CD4-positive, alpha-beta T cell treated with Interleukin-10 for 1 hour (primary cell): Measurements from ENCODE around the gene TRPM3.
"Not testable (repeated sequence)": the region's sequence is repeated elsewhere in the genome, so short reads cannot be mapped to it uniquely, and the experiment has no call there.

Source experiments
- DNase-seq: peaks from one replicate; pipeline ENCODE4 v3.0.0-alpha.2; 2020

TRPM3 gene

DNA sequence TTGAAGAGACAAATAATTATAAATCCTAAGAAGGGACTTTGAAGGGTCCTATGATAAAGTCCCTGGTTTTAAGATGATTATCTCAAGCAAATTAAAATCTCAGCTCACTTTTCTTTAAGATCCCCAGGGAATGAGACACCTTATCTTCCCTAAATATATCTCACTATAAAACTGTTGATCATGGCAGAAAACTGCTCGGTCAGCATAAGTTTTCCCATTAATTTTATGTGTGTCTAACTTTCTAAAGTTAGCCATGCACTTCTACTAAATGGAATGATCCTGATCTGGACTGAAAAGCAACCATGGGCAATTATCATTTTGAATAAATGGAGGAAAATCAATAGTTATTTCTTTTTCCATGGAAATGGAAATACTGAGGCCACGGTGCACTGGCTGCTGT is 314.5 kb downstream of the TRPM3 start:
- DNase-seq = no peak

DNA sequence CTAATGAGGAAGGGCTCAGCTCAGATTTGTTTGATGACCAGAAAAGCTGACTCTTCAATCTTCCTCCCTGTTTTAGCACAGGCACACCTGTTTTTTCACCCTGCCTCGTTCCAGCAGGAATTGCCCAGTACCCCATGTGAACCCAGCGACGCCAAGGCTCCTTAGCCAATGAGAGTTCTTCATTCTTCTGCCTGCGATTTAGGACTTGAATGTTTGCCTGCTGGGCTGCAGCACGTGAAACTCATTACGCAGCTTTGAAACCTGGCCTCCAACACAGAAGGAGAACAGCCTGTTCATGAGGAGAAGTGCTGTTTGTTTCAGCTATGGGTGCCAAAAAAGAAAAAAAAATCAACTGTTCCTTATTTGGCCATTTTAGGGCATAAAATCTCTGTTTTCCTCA is 315.5 kb downstream of the TRPM3 start:
- DNase-seq = no peak

DNA sequence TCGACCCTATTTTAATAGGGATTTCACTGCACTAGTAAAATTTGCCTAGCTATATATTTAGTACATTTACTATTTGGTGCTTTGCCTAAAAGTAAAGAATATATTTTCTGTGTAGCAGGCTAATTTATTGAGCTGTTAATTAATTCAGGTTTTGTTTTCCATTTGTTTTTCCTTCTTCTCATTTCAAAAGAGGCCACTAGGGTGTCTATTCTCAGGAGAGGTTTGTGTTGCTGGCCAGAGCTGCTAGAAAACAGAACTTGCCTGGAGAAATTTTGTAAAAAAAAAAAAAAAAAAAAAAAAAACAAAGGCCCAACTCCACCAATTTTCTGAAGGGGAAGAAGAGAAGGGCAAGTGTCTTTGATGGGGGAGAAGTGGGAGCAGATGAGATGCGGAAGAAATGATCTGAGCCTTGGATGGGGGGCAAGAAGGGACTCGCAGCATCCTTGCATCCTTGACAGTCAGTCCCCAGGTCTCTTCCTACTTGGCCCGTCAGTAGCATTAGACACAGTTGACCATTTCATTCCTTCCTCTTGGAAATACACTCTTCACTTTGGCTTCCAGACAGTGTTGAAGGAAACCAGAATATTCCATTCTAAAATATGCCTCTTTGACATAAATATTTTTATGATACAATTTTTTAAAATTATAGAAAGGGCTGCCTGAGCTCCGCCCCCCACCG is 318.5 kb downstream of the TRPM3 start:
- DNase-seq = no peak

DNA sequence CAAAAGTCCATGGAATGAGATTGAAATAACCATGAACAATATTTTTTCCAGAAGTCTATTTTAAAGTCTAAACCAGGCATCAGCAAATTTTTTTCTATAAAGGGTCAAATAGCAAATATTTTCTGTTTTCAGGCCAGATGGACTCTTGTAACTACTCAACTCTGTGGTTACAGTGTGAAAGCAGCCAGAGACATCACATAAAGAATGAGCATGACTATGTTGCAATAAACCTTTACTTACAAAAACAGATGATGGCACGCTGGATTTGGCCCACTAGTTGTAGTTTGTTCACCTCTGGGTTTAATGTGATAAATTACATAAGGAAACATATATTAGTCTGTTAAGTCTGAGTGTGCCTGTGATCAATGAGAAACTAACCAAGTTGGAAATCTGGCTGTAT is 319.2 kb downstream of the TRPM3 start:
- DNase-seq = no peak

DNA sequence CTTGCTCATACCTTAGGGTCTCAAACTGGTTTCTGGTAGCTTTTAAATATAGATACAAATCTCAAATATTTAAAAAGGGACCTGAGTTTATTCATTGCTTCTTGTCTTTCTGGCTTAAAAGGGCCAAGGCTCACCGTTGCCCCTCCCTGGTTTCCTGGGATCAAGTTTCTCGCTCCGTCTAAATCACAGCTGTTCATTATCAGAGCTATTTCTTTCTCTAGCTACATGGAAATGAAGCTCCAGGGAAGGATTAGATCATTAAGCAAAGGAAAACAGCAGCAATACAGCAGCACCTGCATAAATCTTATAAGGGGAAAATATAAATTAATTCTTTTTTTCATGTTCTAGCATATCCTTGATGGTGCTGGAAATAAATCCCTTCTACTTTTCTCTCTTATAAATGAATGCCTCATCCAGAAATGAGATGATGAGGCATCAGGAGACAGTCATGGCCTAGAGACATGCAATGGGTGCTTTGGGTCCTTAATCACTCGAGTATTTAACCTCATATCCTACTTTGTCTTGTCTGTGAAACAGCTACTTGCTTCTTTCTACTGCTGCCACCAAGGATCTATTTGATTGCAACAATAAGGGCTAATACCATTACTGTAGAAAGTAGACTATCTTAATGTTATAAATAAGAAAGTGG is 320.1 kb downstream of the TRPM3 start:
- DNase-seq = no peak

DNA sequence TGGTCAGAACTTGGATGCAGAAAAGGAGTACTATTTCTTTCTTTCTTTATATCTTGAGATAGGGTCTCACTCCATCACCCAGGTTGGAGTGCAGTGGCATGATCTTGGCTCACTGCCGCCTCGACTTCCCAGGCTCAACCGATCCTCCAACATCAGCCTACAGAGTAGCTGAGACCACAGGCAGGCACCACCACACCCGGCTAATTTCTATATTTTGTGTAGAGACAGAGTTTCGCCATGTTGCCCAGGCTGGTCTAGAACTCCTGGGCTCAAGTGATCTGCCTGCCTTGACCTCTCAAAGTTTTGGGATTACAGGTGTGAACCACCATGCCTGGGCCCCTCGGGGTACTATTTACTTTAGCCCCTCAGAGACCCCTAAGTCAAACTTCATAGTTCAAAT is 323.4 kb downstream of the TRPM3 start:
- DNase-seq = no peak

DNA sequence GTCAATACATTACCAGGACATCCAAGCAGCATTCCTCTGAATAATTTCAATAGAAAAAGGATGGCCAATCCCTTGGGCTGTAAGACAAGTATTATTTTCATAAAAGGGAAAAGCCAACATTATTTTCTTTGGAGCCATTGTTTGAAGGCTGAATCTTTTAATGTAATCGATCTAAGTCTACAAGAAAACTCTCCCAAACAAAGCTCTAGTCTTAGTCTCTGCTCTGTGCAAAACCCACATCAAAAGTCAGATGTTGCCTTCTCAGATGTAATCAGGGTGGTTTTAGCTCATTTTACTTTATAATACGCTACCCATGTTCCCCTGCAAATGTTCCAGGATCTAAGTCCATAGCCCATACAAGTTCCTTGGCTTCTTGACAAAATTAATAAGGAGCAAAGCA is 325.6 kb downstream of the TRPM3 start:
- DNase-seq = no peak

DNA sequence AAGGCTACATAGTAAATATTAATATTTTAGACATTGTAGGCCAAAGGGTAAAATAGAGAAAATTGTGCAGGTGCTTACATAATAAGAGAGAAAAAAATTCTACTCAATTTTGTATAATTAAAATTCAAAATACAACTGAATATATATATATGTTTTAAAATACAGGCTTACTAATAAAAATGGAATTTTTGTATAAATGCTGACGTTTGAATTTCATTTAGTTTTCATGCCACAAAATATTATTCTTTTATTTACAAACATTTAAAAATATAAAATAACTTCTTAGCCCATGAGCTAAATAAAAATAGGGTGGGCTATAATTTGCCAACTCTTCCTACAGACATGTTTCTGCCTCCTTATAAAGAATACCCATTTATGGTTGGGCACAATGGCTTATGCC is 328.6 kb downstream of the TRPM3 start:
- no peak for DNase-seq

DNA sequence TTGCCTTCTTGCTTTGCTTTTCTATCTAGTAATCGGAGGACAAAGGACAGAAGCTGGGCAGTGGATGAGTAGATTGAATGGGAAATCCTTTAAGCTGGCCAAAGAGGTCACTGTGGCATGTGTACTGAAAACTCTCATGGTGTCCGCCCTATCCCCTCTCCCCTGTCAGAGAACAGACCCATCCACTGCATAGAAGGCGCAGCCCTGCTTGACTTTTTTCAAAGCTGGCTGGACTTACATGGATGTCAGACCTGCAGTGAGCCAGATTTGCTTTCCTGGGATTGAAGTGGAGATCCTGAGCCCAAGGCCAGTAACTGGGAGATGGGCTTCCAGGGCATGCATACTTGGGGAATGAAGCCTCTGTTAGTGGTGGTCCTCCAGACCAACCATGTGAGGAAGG is 329.5 kb downstream of the TRPM3 start:
- no peak for DNase-seq

DNA sequence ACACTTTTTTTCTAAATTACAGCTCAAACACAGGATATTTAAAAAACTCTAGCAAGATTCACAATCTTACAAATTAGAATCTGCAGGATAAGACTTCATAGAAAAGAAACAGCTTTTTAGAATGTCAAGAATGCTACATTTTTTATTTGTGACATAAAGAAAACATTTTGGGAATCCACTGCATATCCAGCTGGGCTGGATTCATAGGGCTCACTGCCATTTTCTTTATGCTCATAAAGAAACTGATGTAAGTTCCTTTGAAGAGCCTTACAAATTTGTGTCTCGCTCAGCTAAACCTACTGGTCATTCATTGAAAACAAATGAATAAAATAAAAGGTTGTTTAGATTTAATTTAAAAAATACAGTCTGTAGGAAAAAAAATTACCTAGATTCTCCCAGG is 332.3 kb downstream of the TRPM3 start:
- no peak for DNase-seq

DNA sequence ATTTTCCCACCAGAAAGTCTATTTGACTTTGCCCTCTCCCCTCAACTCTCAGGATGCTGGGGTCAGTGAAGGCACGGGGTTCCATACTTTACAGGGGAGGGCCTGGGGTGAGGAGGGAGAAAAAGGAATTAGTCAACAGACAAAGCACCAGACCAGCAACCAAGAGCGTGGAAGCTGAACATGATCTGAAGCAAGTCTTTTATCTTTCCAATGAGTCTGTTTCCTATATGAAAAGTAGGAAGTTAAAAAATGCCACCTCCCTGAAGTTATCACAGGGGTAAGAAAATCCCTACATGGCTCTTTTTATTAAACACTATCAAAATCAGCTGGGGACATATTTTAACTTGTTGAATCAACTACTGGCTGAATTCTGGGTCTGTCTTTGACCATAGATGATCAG is 337.0 kb downstream of the TRPM3 start:
- no peak for DNase-seq

DNA sequence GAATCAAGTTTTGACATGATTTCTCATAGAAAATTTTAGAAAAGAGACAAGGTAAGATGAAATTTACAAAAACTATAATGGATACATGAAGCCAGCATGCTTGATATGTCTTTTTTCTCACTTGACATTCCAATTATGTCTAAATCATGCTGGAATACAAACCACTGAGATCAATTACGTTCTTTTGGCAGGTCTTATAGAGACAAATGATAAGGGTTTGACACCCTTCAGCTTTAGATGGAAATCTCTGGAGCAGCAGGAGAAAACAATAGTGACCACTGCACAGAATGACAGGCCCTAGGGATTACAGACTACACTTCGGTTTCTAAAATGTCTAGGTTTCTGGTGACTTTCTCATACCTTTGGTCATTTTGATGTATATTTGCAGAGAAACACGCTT is 342.9 kb downstream of the TRPM3 start:
- DNase-seq = no peak

DNA sequence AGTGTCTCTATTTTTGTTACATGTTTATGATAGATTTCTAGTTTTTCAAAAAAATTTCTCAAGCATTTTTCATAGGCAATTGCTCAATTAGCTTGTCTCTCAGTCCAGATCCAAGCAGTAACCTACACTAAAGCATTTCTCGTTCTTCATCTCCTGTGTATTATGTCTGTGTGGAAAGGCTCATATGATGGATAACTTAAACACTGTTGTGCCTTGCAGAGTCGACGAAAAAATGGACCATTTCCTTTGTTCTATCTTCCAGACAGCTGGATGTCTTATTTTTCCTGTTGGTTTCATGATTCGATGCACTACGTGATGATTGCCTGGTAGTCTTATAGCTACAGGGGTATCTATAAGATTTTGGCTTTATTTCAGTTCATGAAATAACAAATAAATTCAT is 347.8 kb downstream of the TRPM3 start:
- no peak for DNase-seq

DNA sequence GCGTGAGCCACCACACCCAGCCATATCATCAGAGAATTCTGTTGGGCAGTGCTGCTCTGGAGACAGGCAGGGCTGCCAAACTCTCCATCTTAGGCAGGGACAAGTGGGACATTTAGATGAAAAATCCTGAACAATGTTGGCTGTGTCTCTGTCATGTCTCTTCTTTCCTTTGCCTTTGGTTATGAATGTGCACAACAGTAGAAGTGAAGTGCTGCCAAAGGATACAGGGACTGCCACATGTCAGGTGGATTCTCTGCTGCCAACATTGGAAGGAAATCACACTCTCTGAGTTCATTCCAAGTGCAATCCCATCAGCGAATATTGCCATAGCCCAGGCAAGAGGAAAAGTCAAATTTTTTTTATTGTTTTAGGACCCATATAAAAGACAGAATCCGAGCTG is 348.8 kb downstream of the TRPM3 start:
- no peak for DNase-seq

DNA sequence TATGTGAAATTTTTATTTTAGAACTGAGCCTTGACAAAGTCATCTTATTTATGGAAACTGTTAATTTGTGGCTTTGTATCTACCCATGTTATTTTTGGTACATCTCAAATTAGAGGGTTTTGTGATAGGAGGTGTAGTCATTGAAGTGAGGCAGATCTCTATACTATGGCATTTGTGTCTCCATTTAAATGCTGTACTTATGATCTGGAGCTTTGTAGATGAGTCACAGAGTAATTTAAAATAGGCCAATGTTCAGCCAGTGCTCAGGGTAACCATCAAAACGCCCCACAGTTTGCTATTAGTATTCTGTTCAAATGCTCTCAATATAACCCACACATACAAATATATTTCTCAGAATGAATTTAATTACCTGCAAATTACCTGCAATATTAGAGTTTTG is 355.5 kb downstream of the TRPM3 start:
- DNase-seq = no peak

DNA sequence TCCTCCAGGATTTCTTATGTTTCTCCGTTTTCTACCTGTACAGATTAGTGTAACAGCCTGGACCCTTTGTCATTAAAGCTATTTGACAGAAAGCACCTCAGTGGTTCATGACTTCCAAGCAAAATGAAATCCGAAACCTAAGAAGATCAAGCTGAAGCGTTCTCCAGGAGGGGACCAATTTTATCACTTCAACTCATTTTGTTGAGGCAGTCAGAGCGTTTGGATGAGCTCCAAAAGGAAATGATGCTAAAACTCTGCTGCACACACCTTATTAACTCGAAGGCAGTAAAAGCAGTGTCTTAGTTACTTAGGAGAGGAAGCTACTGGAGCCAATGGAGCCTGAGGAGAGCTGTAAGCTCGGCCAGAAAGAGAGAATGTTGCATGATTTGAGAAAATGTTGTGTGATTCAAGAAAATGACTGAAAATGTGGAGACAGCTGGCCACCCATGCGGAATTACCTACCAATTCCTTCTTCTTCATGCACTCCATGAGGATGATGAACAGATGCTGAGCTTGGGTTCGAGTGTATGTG is 360.2 kb downstream of the TRPM3 start:
- no peak for DNase-seq

DNA sequence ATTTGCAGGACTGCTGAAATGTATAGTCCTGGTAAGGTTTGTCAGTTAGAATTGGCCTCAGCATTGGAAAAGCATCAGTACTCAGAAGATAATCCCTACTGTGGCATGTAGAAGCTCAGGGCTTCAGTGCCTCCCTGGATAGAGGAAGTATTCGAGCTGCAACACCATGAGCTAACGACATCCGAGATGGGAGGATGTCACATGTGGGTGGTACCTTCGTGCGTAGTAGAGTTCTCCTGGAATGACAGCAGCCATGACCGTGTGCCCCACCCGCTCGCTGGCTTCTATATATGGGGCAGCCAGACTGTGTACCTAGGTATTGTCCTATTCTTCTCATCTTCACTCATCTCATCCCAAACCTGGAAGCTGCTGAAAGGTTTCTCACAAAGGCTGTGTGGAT is 361.2 kb downstream of the TRPM3 start:
- no peak for DNase-seq

DNA sequence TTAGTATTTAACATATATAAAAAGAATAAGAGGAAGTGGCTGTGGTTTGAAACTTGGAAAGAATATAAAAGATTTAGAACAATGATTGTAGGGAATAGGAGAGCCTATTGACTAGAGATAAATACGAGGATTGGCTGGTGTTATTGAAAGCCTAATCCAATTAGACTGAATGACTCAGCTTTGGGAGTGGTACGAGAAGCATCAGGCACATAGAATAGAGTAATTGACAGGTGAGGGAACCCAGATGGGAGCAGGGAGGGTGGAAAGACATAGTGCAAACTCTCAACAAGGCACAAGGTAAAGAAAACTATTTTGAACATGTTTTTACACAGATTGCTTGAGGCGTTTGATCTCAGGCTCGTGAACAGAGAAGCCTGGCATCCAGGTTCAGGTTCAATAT is 368.1 kb downstream of the TRPM3 start:
- DNase-seq = no peak

DNA sequence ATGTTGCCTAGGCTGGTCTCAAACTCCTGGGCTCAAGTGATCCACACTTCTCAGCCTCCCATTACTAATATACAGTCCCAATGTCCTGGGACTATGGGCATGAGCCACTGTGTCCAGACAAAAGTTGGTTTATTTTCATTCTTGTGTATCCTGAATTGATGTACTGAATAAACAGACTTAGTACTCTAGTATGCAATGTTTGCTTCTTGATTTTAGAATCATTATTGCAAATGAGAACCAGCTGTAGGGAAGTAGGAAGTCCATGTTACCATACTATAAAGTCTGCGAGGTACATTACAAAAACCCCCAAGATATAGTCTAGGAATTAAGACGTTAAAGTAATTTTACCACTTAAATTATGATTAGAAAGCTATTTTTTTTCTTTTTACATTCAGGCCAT is 372.4 kb downstream of the TRPM3 start:
- no peak for DNase-seq

DNA sequence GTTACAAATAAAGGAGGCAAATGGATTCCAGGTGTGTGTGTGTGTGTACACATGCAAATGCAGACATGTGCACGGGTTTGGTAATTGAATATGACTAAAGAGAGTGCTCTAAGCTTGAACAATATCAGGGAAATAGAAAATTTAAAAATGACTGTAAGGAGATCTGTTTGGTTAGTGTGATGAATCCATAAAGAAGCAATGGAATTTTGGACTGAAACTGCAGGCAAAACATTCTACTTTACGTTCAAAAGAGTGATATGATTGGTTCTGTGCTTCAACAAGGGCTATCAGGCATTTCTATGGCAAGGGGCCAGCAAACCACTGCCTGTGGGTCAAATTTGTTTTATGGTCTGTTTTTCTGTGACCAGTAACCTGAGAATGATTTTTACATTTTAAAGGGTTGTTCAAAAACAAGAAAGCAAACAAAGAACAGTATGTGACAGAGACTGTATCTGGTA is 374.1 kb downstream of the TRPM3 start:
- no peak for DNase-seq

DNA sequence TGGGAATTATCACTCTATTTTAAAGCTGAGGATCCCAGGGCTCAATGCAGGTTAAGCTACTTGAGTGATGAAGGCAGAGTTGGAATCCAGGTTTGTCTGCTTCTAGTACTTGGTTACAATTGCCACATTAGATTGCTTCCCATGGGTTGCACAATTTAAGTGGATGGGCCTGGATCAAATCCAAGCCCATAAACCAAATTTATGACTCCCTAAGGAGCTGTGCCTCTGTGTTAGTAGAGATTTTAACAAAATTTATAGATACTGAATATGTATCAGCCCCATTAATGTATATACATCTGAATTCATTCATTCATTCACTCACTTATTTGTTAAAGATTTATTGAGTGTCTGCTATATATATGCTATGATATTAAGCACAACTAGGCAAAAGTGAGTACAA is 374.7 kb downstream of the TRPM3 start:
- no peak for DNase-seq

DNA sequence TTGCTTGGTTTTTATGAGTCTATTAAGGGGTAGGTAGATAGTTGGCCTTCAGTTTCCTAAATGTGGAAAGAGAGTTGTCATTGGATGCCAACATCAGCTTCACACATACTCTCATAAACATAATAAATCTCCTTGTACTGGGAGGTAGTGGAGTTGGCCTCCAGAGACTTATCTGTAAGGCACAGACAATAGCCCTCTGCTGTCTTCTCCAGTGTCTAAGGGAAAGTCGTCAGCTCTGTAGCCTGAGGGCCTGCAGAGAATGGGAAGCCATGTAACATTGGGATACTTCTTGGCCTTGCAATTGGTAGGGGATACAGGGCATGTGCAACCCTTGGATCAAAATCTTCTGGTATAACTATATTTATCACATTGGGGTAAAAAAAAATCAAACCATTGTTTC is 375.1 kb downstream of the TRPM3 start:
- no peak for DNase-seq

DNA sequence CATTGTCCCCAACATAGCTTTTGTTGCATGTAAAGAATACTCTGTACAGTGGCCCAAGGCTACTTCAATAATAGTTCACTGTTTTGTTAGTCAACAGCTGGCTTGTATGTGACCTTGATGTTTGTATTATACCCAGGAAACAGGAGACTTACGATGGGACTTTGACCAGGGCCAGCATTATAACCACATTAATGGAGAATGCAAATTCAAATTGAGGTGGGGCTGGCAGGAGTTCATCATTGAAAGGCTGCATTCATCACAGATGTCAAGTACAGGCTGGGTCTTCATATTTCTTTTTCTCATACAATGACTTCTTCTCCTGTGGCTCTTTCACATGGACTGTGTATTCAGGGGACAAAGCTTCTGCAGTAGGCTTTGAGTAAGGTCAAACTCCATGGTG is 396.6 kb downstream of the TRPM3 start:
- not testable (repeated sequence) for DNase-seq

DNA sequence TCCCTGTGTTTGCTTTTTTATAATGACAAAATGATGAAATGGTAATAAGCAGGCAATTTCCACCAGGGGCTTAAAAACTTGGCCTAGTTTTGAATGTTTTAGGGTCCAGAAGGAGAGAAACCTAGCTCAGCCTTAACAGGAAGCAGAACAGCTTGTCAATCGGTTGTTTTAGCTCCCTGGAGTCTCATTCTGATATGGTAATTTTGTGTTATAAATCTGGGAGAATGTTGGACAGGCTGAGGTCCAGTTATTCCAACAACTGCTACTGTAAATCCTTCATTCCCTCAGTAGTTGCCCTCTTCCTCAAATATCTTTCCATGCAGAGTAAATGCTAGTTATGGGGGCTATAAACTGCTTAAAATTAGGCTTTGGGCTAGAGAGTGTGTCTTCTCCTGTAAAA is 397.4 kb downstream of the TRPM3 start:
- not testable (repeated sequence) for DNase-seq

DNA sequence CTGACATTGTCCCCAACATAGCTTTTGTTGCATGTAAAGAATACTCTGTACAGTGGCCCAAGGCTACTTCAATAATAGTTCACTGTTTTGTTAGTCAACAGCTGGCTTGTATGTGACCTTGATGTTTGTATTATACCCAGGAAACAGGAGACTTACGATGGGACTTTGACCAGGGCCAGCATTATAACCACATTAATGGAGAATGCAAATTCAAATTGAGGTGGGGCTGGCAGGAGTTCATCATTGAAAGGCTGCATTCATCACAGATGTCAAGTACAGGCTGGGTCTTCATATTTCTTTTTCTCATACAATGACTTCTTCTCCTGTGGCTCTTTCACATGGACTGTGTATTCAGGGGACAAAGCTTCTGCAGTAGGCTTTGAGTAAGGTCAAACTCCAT is 414.6 kb downstream of the TRPM3 start:
- DNase-seq = not testable (repeated sequence)
